Endothelial cell of umbilical vein (primary cell): ENCODE data around the gene NHLH2. TPM values are rescaled to one million over a fixed set of nuclear protein-coding genes. Genes with fewer than 3 reads are reported as not detected.

ENCODE experiments used
- Bru-seq: library from RNA; stranded (reverse); fragments of 400-500 nt; gene quantifications from one replicate; lab custom pipeline; 2021; lab: Mats Ljungman, UMichigan
- BruChase-seq, 2 experiments: library from RNA; stranded (reverse); fragments of 400-500 nt; gene quantifications; one replicate each; lab custom pipeline; 2021; lab: Mats Ljungman, UMichigan
- BruUV-seq: library from RNA; stranded (reverse); fragments of 400-500 nt; replicated peaks from 2 replicates; lab custom pipeline; 2021; lab: Mats Ljungman, UMichigan
- CTCF ChIA-PET: fragments of 300-600, 350-600 bp; sonication (Branson Sonifier 250); formaldehyde crosslinking; loops from one replicate; lab custom pipeline; 2021; ENCODE audit warnings: antibody characterized with exemption, inconsistent platforms; lab: Charles Lee
- POLR2A ChIA-PET: fragments of 300-600, 350-600 bp; sonication (Branson Sonifier 250); formaldehyde crosslinking; loops from one replicate; lab custom pipeline; 2021; ENCODE audit warnings: antibody characterized with exemption, inconsistent platforms; lab: Charles Lee
- DNase-seq: peaks from one replicate; pipeline ENCODE4 v3.0.0-alpha.2; 2011; ENCODE audit warnings: low read depth, low spot score
- FAIRE-seq: peaks from 2 replicates; lab custom pipeline; 2011; peaks lifted over from hg19 to GRCh38; lab: Jason Lieb, UNC
- H2AFZ ChIP-seq: 2 replicates; pipeline ENCODE4 v1.6.0; 2012; ENCODE audit warnings: low read depth, low read length, control low read depth, inconsistent platforms
- H3K27ac ChIP-seq: 2 replicates; pipeline ENCODE4 v1.5.1; 2011; ENCODE audit warnings: low read depth, mild to moderate bottlenecking, control low read depth, low read length, moderate library complexity; ENCODE audit not compliant: insufficient read depth
- H3K27me3 ChIP-seq, 2 experiments: 2 replicates each; pipeline versions ENCODE4 v1.6.0 to v1.6.1; 2011; ENCODE audit warnings: low read length in 2 of 2, mixed read lengths in 1 of 2; ENCODE audit not compliant: control insufficient read depth in 2 of 2, insufficient read depth in 2 of 2
- H3K36me3 ChIP-seq, 2 experiments: 2 replicates in 1 of 2; 3 replicates in 1 of 2; pipeline ENCODE4 v1.5.1; 2011; ENCODE audit warnings: low read length in 2 of 2, mild to moderate bottlenecking in 1 of 2, moderate library complexity in 1 of 2; ENCODE audit not compliant: control insufficient read depth in 2 of 2, insufficient read depth in 2 of 2; ENCODE audit errors: extremely low read depth in 1 of 2
- H3K4me1 ChIP-seq: 3 replicates; pipeline ENCODE4 v1.5.1; 2011; ENCODE audit warnings: mild to moderate bottlenecking, low read length; ENCODE audit not compliant: control insufficient read depth, insufficient read depth; ENCODE audit errors: extremely low read depth
- H3K4me2 ChIP-seq: 2 replicates; pipeline ENCODE4 v1.6.1; 2011; ENCODE audit warnings: low read length, control low read depth, mixed read lengths; ENCODE audit not compliant: insufficient read depth
- H3K4me3 ChIP-seq, 3 experiments: fragments of 200-600 bp in 1 of 3; sonication (generic), shearing (Covaris generic) in 1 of 3; replicated peaks in 1 of 3; 2 replicates each; pipeline ENCODE4 v1.5.1; 2011 to 2016; ENCODE audit warnings: control low read depth in 3 of 3, low read length in 3 of 3, mild to moderate bottlenecking in 2 of 3, inconsistent platforms in 1 of 3, low read depth in 1 of 3, moderate library complexity in 1 of 3; ENCODE audit not compliant: insufficient read depth in 1 of 3
- H3K79me2 ChIP-seq: 2 replicates; pipeline ENCODE4 v1.6.0; 2012; ENCODE audit warnings: low read length, inconsistent platforms; ENCODE audit not compliant: control insufficient read depth, insufficient read depth
- H3K9ac ChIP-seq: replicated peaks from 2 replicates; pipeline ENCODE3; 2011; ENCODE audit warnings: low read length, control low read depth; ENCODE audit not compliant: insufficient read depth; ENCODE audit errors: extremely low read depth
- H3K9me1 ChIP-seq: replicated peaks from 3 replicates; pipeline ENCODE4 v1.6.0; 2011; ENCODE audit warnings: mild to moderate bottlenecking, low read length; ENCODE audit not compliant: control insufficient read depth, insufficient read depth; ENCODE audit errors: extremely low read depth
- H3K9me3 ChIP-seq: replicated peaks from 2 replicates; pipeline ENCODE4 v1.5.1; 2012; ENCODE audit warnings: low read length, inconsistent platforms; ENCODE audit not compliant: control insufficient read depth, insufficient read depth
- H4K20me1 ChIP-seq: replicated peaks from 2 replicates; pipeline ENCODE3; 2011; ENCODE audit warnings: mild to moderate bottlenecking, low read length; ENCODE audit not compliant: control insufficient read depth, insufficient read depth; ENCODE audit errors: extremely low read depth
- EZH2 ChIP-seq: IDR thresholded peaks from 2 replicates; pipeline ENCODE4 v1.6.1; 2012; ENCODE audit warnings: borderline replicate concordance, low read depth, mild to moderate bottlenecking, moderate library complexity, low read length, inconsistent platforms; ENCODE audit not compliant: severe bottlenecking
- FOS ChIP-seq: IDR thresholded peaks from 2 replicates; pipeline ENCODE4 v1.6.1; 2011; ENCODE audit warnings: mild to moderate bottlenecking, low read length, moderate library complexity, borderline replicate concordance; ENCODE audit not compliant: insufficient read depth
- GATA2 ChIP-seq: IDR thresholded peaks from 2 replicates; pipeline ENCODE4 v1.7.0; 2011; ENCODE audit warnings: low read depth, mild to moderate bottlenecking, moderate library complexity, mixed read lengths, low read length; ENCODE audit not compliant: insufficient read length, insufficient read depth
- JUN ChIP-seq: IDR thresholded peaks from 2 replicates; pipeline ENCODE4 v1.6.1; 2011; ENCODE audit warnings: borderline replicate concordance, low read depth; ENCODE audit not compliant: insufficient read length, insufficient read depth
- MYC ChIP-seq: IDR thresholded peaks from one replicate; pipeline ENCODE4 v1.6.1; 2011; ENCODE audit warnings: mild to moderate bottlenecking, low read depth, low read length
- POLR2A ChIP-seq: IDR thresholded peaks from 2 replicates; pipeline ENCODE4 v1.6.1; 2012; ENCODE audit warnings: low read depth, mild to moderate bottlenecking, control low read depth, low read length
- POLR2AphosphoS5 ChIP-seq: IDR thresholded peaks from 2 replicates; pipeline ENCODE4 v1.6.1; 2012; ENCODE audit warnings: low read depth, mild to moderate bottlenecking, control low read depth, low read length, moderate library complexity; ENCODE audit not compliant: insufficient read depth
- dilution Hi-C: fragments of 300-500 bp; cut with MboI; formaldehyde crosslinking; loops from one replicate; pipeline ENCODE4 v1.15.0; 2019; ENCODE audit warnings: low sequenced_read_pairs; ENCODE audit not compliant: extremely low pct_ligation_motif_present
- intact Hi-C: fragments of 100-400 bp; cut with micrococcal nuclease; formaldehyde crosslinking; loops from one replicate; pipeline ENCODE4 v1.10.0; 2022
- long read RNA-seq: library from polyadenylated mRNA; stranded (forward); transcript quantifications from one replicate; pipeline ENCODE4 v2.0.0, GENCODE V29; 2021
- polyA minus RNA-seq, 3 experiments: library from RNA; depleted of rRNA, polyadenylated mRNA; stranded (reverse); fragments of >200 nt; gene quantifications; 1 replicate in 1 of 3; 2 replicates in 2 of 3; pipeline ENCODE4 v1.2.3, GENCODE V29; 2011
- polyA plus RNA-seq, 4 experiments: library from polyadenylated mRNA; depleted of rRNA in 3 of 4; stranded (reverse) in 3 of 4; unstranded in 1 of 4; fragments of >200 nt; gene quantifications; 2 replicates each; pipeline versions ENCODE4 v1.2.1 to v1.2.3, GENCODE V29; 2011 to 2012; ENCODE audit warnings: missing spikeins in 1 of 4
- total RNA-seq: library from RNA; stranded (reverse); gene quantifications from 2 replicates; pipeline ENCODE4 v1.2.3, GENCODE V29; 2021
- TF ChIP-seq, protein P1 (sequence below), 2 donors: IDR thresholded peaks; 1 replicate in 1 of 2; 2 replicates in 1 of 2; pipeline ENCODE4 v1.5.1; 2011; ENCODE audit warnings: low read length in 2 of 2, mild to moderate bottlenecking in 2 of 2, moderate library complexity in 2 of 2, control low read depth in 1 of 2, inconsistent platforms in 1 of 2, low read depth in 1 of 2; ENCODE audit not compliant: insufficient read depth in 1 of 2; ENCODE audit errors: extremely low read depth in 1 of 2
- TF ChIP-seq, protein P2 (sequence below): IDR thresholded peaks from 2 replicates; pipeline ENCODE4 v1.6.1; 2011; ENCODE audit not compliant: insufficient read depth, insufficient read length

The NHLH2 gene
- total RNA-seq (not detected in 2 replicates), polyA plus RNA-seq (not detected in 2 replicates), polyA minus RNA-seq (not detected in 2 replicates), Bru-seq, nascent RNA (not detected), BruChase-seq, experiment 1, labeled RNA remaining after a 6-hour chase (percentile 20 among the genes with signal in this experiment), BruChase-seq, experiment 2, labeled RNA remaining after a 2-hour chase (percentile 10 among the genes with signal in this experiment)
- polyA plus RNA-seq (2011; cell fraction: cytosol; rRNA removed), result not detected in 2 replicates
- 0.07 and 0.08 TPM in 2 replicates for polyA plus RNA-seq (2011; cell fraction: nucleus; rRNA removed)
- not detected in 2 replicates for polyA plus RNA-seq (2012)
- not detected for polyA minus RNA-seq (2011; cell fraction: cytosol; rRNA and poly(A)+ RNA removed)
- not detected in 2 replicates for polyA minus RNA-seq (2011; cell fraction: nucleus; rRNA and poly(A)+ RNA removed)
- long read RNA-seq, result 0 reads

- peaks cover 6% of the 10 kb centered on the region for H3K4me1 ChIP-seq
- H3K36me3 ChIP-seq, result no peaks in the 10 kb centered on the region
- CTCF ChIA-PET, result no interaction called here
- TF ChIP-seq, protein P1, sequence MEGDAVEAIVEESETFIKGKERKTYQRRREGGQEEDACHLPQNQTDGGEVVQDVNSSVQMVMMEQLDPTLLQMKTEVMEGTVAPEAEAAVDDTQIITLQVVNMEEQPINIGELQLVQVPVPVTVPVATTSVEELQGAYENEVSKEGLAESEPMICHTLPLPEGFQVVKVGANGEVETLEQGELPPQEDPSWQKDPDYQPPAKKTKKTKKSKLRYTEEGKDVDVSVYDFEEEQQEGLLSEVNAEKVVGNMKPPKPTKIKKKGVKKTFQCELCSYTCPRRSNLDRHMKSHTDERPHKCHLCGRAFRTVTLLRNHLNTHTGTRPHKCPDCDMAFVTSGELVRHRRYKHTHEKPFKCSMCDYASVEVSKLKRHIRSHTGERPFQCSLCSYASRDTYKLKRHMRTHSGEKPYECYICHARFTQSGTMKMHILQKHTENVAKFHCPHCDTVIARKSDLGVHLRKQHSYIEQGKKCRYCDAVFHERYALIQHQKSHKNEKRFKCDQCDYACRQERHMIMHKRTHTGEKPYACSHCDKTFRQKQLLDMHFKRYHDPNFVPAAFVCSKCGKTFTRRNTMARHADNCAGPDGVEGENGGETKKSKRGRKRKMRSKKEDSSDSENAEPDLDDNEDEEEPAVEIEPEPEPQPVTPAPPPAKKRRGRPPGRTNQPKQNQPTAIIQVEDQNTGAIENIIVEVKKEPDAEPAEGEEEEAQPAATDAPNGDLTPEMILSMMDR (IDR thresholded peaks at IDR 0.05; ENCODE audit: extremely low read depth in 1 of 2, insufficient read depth in 1 of 2, low read depth in 1 of 2, low read length in 2 of 2), result no peak
- no peak for TF ChIP-seq GATA2
- TF ChIP-seq, protein P2, sequence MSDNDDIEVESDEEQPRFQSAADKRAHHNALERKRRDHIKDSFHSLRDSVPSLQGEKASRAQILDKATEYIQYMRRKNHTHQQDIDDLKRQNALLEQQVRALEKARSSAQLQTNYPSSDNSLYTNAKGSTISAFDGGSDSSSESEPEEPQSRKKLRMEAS, result no peak
- TF ChIP-seq JUN, result no peak
- no peak for TF ChIP-seq POLR2AphosphoS5
- TF ChIP-seq EZH2, result no peak
- TF ChIP-seq FOS, result no peak
- no peak for TF ChIP-seq MYC
- no peak for TF ChIP-seq POLR2A
- no peak within 1 kb of the TSS for H2AFZ ChIP-seq
- H3K4me3 ChIP-seq, result no peak within 1 kb of the TSS
- peaks cover 50 to 84% of the 10 kb centered on the region in 2 experiments for H3K27me3 ChIP-seq
- DNase-seq (no peak), FAIRE-seq (no peak)
- dilution Hi-C loops (no loop called here), intact Hi-C loops (no loop called here)
- POLR2A ChIA-PET, result no interaction called here
- H3K79me2 ChIP-seq, result no peaks in the 10 kb centered on the region
- no peaks in the 10 kb centered on the region for H4K20me1 ChIP-seq
- H3K27ac ChIP-seq, result no peak within 1 kb of the TSS
- no peak within 1 kb of the TSS for H3K9ac ChIP-seq
- H3K4me2 ChIP-seq, result no peak within 1 kb of the TSS
- BruUV-seq, result no TSS peak
- no peaks in the 10 kb centered on the region for H3K9me1 ChIP-seq
- no peaks in the 10 kb centered on the region for H3K9me3 ChIP-seq
These were observed at the start of gene NHLH2 for GRCh38 chr1:115840605-115841460. Gene NHLH2 (minus strand): TSS chr1:115841126. CDS start chr1:115838372, 2,754 bp downstream.
